NB4 (cell line): ENCODE results near the gene CST2.
"Not testable (repeated sequence)": the region's sequence is repeated elsewhere in the genome, so short reads cannot be mapped to it uniquely, and the experiment has no call there.

Experiments
- DNase-seq: peaks from one replicate; pipeline ENCODE4 v3.0.0; 2010; ENCODE audit warnings: low read depth
- H3K4me3 ChIP-seq: one replicate; pipeline ENCODE4 v1.5.1; 2011; ENCODE audit warnings: mild to moderate bottlenecking, low read depth, low read length, moderate library complexity
- MYC ChIP-seq: IDR thresholded peaks from 2 replicates; pipeline ENCODE4 v1.6.1; 2011; ENCODE audit warnings: low read depth, low read length
- POLR2A ChIP-seq: IDR thresholded peaks from 2 replicates; pipeline ENCODE4 v1.6.1; 2011; ENCODE audit warnings: mild to moderate bottlenecking; ENCODE audit not compliant: insufficient read length; ENCODE audit errors: extremely low read depth
- TF ChIP-seq, protein P1 (sequence below): IDR thresholded peaks from 2 replicates; pipeline ENCODE4 v1.6.1; 2011; ENCODE audit warnings: low read depth, low read length
- TF ChIP-seq, protein P2 (sequence below): IDR thresholded peaks from one replicate; pipeline ENCODE4 v1.5.1; 2012; ENCODE audit warnings: low read depth, low read length

The CST2 gene

DNA sequence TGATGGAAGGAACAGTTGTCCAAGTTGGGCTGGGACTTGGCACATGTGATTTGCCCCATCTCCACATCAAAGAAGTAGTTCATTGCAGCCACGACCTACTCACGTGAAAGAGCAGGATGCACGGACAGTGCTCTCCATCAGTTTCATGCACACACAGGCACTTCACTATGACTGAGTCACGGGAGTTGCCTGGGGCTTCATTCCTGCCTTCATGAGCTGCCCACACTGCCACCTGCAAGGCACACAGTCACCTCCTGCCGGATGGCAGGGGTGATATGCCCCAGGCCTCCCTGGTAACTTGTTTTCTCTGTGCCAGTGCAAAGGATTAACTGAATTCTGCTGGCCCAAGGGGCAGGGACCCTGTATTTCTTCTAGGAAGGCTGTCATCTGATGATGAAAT, 30.2 kb upstream of the CST2 start:
- no peak overlapping the region for H3K4me3 ChIP-seq
- TF ChIP-seq, protein P1, sequence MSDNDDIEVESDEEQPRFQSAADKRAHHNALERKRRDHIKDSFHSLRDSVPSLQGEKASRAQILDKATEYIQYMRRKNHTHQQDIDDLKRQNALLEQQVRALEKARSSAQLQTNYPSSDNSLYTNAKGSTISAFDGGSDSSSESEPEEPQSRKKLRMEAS = no peak
- TF ChIP-seq MYC (no peak), POLR2A (no peak)
- TF ChIP-seq, protein P2, sequence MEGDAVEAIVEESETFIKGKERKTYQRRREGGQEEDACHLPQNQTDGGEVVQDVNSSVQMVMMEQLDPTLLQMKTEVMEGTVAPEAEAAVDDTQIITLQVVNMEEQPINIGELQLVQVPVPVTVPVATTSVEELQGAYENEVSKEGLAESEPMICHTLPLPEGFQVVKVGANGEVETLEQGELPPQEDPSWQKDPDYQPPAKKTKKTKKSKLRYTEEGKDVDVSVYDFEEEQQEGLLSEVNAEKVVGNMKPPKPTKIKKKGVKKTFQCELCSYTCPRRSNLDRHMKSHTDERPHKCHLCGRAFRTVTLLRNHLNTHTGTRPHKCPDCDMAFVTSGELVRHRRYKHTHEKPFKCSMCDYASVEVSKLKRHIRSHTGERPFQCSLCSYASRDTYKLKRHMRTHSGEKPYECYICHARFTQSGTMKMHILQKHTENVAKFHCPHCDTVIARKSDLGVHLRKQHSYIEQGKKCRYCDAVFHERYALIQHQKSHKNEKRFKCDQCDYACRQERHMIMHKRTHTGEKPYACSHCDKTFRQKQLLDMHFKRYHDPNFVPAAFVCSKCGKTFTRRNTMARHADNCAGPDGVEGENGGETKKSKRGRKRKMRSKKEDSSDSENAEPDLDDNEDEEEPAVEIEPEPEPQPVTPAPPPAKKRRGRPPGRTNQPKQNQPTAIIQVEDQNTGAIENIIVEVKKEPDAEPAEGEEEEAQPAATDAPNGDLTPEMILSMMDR = no peak
- DNase-seq = no peak

DNA sequence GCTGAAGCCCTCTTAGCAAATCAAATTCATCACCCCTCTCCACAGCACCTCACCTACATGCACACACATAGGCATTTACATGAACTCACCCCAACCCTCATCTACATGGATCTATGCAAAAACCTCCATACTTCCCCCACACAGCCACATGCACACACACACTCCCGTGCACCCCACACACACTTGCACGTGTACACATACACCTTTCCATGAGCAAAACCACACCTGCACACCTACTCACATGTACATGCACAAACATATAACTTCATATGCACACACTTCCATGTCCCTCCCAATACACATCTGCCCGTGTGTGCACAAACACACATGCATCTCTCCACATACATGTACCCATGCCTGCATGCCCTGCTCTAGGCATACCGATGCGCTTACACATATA, 29.7 kb upstream of the CST2 start:
- no peak for DNase-seq
- no peak overlapping the region for H3K4me3 ChIP-seq
- TF ChIP-seq, protein P1 = no peak
- TF ChIP-seq MYC (no peak), POLR2A (no peak)
- TF ChIP-seq, protein P2 = no peak

DNA sequence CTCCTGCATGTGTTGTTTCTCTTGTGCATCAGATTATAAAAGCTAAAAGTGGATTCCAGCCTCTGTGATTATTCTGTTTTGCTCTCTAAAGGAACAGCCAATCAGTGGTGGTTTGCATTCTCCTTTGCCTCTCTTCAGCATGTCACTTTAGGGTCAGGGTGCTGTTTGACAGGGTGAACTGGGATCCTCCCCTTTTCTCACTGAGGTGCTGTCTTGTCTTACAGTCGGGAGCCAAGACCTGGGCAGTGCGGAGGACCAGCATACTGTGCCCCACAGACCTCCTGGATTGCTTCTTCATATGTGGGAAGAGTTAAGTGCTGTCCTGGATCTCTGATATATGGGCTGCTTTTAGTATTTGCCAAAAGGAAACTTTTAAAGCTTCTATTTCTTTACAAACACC, 15.2 kb upstream of the CST2 start:
- no peak overlapping the region for H3K4me3 ChIP-seq
- no peak for DNase-seq
- no peak for TF ChIP-seq POLR2A

DNA sequence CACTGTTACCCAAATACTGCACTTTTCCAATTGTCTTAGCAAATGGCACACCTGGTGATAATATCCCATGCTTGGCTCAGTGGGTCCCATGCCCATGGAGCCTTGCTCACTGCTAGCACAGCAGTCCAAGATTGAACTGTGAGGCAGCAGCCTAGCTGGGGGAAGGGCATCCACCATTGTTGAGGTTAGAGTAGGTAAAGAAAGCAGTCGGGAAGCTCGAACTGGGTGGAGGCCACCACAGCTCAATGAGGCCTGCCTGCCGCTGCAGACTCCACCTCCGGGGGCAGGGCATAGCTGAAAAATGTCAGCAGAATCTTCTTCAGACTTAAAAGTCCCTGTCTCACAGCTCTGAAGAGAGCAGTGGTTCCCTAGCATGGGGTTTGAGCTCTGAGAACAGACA, 9.2 kb upstream of the CST2 start:
- no peak for DNase-seq
- TF ChIP-seq, protein P1 = no peak
- TF ChIP-seq MYC (no peak), POLR2A (no peak)
- TF ChIP-seq, protein P2 = no peak
- H3K4me3 ChIP-seq = no peak overlapping the region

DNA sequence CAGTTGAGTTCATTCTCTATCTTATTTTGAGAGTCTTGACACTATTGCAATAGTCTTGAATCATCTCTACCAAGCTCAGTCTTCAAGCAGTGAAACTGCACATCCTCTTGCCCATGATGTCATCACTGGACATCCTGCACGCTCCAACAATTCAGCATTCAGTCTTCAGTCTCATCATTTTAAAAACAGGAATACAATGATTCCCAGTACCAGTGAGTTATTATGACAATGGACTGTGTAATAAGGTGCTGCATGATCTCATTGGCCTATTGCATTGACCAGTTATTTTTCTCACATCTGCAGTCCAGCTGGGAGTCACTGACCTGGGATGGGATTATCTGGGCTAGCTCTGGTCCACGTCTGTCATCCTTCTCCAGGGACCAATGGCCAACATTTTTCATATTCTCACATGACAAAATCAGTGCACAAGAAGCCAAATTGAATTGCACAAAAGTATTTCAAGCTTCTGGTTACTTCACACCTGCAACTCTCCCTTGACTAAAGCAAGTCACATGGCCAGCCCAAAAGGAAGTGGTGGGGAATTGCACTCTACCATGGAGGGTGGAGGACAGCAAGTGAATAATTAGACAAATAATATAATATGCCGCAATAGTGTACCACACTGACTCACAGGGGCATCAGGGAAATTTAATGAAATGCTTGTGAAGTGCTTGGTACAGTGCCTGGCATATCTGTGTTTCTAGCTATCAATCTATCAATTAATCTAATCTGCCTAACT, 6.4 kb upstream of the CST2 start:
- TF ChIP-seq, protein P1 = no peak
- TF ChIP-seq MYC (no peak), POLR2A (no peak)
- TF ChIP-seq, protein P2 = no peak
- H3K4me3 ChIP-seq = no peak overlapping the region
- DNase-seq = no peak

DNA sequence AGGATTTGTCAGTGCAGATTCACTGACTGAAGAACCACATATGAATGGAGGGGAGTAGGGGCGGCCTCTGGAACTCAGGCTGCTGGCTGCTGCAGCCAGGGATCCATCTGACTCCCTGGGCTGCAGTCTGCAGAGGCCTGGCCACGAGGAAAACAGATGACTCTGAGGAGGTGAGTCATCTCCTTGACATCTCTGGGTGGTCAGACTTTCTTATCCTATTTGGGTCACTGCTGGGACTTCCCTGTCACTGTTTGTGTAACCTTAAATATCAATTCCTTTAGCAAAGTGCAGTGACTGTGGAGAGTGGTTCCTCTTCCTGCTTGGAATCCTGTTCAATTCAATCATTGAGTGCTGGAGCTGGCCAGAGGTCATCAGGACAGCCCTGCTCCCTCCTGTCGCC, 5.4 kb upstream of the CST2 start:
- not testable (repeated sequence) for DNase-seq, H3K4me3 ChIP-seq

DNA sequence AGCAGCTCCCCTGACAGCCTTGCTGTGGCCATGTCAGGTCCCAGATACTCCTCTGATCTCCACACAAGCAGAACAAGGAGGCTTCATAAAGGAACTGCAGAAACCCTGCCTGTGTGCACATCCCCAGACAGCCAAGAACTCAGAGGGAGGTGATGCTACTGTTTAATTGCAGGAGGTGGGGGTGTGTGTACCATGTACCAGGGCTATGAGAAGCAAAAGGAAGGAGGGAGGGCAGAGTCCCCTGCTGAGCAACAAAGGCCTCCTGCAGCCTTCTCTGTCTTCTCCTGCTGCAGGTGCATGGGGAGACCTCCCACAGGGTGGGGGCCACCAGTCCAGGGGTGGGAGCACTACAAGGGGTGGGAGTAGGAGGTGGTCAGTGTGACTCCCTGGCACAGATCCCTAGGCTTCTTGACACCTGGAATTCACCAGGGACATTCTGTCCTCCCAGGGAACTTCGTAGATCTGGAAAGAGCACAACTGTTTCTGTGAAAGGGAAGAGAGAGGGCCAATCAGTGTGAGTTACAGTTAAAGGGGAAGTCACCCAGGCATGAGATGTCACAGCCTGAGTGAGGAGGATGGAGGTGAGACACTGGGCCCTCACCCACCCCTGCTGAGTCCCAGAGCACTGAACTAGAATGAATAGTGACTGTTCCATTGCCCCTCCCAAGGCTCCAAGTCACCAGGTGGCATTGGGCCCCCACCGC, 2.8 kb downstream of the CST2 start:
- no peak for DNase-seq
- TF ChIP-seq POLR2A (no peak), MYC (no peak)
- TF ChIP-seq, protein P2 = no peak
- TF ChIP-seq, protein P1 = no peak
- no peak overlapping the region for H3K4me3 ChIP-seq
